Measurements from ENCODE around the gene HEATR5A.
"Not testable (repeated sequence)": the region's sequence is repeated elsewhere in the genome, so short reads cannot be mapped to it uniquely, and the experiment has no call there.

Gene HEATR5A

DNA sequence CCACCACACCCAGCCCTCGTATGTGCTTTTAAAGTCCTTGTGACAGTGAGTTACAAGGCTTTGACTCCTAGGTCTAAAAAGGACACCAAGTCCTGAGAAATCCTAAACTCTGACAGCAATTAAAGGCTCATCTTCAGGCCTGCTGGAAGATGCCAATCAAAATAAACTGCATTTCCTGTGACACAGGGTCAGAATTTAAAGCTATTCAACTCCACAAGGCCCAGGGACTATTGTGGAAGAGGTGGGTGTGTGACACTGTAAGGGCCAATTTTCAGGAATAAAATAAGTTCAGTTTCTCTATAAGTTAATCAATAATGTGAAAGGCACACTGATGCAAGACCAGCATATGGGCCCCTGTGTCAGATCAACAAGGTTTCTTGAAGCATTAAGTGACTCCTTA is 143.3 kb downstream of the HEATR5A start:
- no peaks in the 10 kb centered on the region for H3K4me1 ChIP-seq (ENCODE audit: control insufficient read depth in 1 of 2, insufficient read depth in 1 of 2, low read depth in 1 of 2, low read length in 1 of 2)
- no peak overlapping the region for H3K27ac ChIP-seq
- no peaks in the 10 kb centered on the region for H3K36me3 ChIP-seq
- H3K27me3 ChIP-seq, result no peaks in the 10 kb centered on the region
- H3K9me3 ChIP-seq, result no peaks in the 10 kb centered on the region
- TF ChIP-seq CTCF (IDR thresholded peaks at IDR 0.05), result no peak
- no peak overlapping the region for H3K4me3 ChIP-seq (ENCODE audit: low read depth in 1 of 2, low read length in 1 of 2)

- H3K36me3 ChIP-seq; H3K9me3 ChIP-seq; H3K4me1 ChIP-seq (ENCODE audit: control insufficient read depth in 1 of 2, insufficient read depth in 1 of 2, low read depth in 1 of 2, low read length in 1 of 2); H3K27ac ChIP-seq; H3K4me3 ChIP-seq (ENCODE audit: low read depth in 1 of 2, low read length in 1 of 2); H3K27me3 ChIP-seq: not testable (repeated sequence)
These were observed 143.9 kb downstream of the HEATR5A start for GRCh38 chr14:31276417-31276816.

- Histone ChIP-seq H3K27me3 (no peaks in the 10 kb centered on the region), H3K9me3 (no peaks in the 10 kb centered on the region), H3K27ac (no peak overlapping the region), H3K4me1 (ENCODE audit: control insufficient read depth in 1 of 2, insufficient read depth in 1 of 2, low read depth in 1 of 2, low read length in 1 of 2) (no peaks in the 10 kb centered on the region), H3K36me3 (no peaks in the 10 kb centered on the region), H3K4me3 (ENCODE audit: low read depth in 1 of 2, low read length in 1 of 2) (no peak overlapping the region)
- no peak for TF ChIP-seq CTCF (IDR thresholded peaks at IDR 0.05)
These were observed 144.6 kb downstream of the HEATR5A start for GRCh38 chr14:31275731-31276130.

- H3K4me1 ChIP-seq (ENCODE audit: control insufficient read depth in 1 of 2, insufficient read depth in 1 of 2, low read depth in 1 of 2, low read length in 1 of 2), result no peaks in the 10 kb centered on the region
- no peaks in the 10 kb centered on the region for H3K27me3 ChIP-seq
- H3K36me3 ChIP-seq, result no peaks in the 10 kb centered on the region
- H3K9me3 ChIP-seq, result no peaks in the 10 kb centered on the region
- H3K27ac ChIP-seq, result no peak overlapping the region
- H3K4me3 ChIP-seq (ENCODE audit: low read depth in 1 of 2, low read length in 1 of 2), result no peak overlapping the region
- no peak for TF ChIP-seq CTCF (IDR thresholded peaks at IDR 0.05)
These were observed 148.7 kb downstream of the HEATR5A start for GRCh38 chr14:31271648-31272047.

DNA sequence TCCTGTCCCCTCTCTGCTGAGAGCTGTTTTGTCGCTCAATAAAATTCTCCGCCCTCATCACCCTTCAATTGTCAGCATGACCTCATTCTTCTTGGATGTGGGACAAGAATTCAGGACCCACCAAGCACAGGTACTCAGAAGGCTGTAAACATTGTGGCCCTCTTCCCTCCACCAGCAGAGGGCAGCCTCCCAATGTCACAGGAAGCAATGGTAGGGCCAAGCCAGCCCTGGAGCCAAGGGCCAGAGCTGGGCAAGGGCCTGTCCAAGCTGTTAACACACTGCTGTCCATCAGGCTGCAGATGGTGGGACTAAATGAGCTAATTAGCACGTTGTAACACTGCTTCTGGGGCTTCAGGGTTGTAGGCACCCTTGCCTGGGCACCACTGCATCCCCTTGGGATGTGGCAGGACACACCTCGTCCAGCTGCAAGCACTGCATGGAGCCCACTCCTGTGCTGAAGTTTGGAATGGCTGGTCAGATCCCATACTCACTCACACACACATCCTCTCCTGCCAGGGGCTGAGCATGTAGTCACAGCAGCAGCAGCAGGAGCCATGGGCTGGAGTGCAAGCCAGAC is 150.1 kb downstream of the HEATR5A start:
- Histone ChIP-seq H3K27ac (no peak overlapping the region), H3K36me3 (no peaks in the 10 kb centered on the region), H3K4me1 (ENCODE audit: control insufficient read depth in 1 of 2, insufficient read depth in 1 of 2, low read depth in 1 of 2, low read length in 1 of 2) (no peaks in the 10 kb centered on the region), H3K27me3 (no peaks in the 10 kb centered on the region), H3K4me3 (ENCODE audit: low read depth in 1 of 2, low read length in 1 of 2) (no peak overlapping the region), H3K9me3 (no peaks in the 10 kb centered on the region)
- TF ChIP-seq CTCF (IDR thresholded peaks at IDR 0.05), result no peak

DNA sequence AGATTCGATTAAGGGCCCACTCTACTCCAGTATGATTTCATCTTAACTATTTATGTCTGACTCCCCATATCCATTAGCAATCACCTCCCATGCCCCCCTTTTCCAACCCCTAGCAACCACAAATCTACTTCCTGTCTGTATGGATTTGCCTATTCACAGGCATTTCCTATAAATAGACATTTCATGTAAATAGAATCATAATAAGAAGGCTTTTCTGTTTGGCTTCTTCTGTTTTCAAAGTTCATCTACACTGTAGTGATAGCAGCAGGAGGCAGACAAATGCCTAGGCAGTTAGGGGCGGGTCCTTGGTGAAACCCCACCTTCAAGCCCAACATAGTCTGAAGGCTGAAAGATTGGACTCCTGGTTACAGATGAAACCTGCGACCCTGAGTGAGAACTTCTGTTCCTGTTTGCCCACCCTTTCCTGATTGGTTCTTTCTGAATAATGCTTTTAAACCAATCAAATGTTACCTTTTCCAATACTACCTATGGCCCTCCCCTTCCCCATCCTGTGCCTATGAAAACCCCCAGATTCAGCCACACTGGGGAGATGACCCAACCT is 150.6 kb downstream of the HEATR5A start:
- H3K4me3 ChIP-seq (ENCODE audit: low read depth in 1 of 2, low read length in 1 of 2), result no peak overlapping the region
- no peak overlapping the region for H3K27ac ChIP-seq
- H3K27me3 ChIP-seq, result no peaks in the 10 kb centered on the region
- TF ChIP-seq CTCF (IDR thresholded peaks at IDR 0.05), result no peak
- no peaks in the 10 kb centered on the region for H3K9me3 ChIP-seq
- H3K36me3 ChIP-seq, result no peaks in the 10 kb centered on the region
- no peaks in the 10 kb centered on the region for H3K4me1 ChIP-seq (ENCODE audit: control insufficient read depth in 1 of 2, insufficient read depth in 1 of 2, low read depth in 1 of 2, low read length in 1 of 2)
